HEK293 (cell line): ENCODE data around the gene PLEKHD1.

Experiments used
- ATF2 ChIP-seq: fragments of 450-650 bp; formaldehyde crosslinking; IDR thresholded peaks from 2 replicates; pipeline ENCODE4 v1.5.1; 2016; ENCODE audit warnings: missing biosample characterization, missing genetic modification characterization, low read depth
- BCL11A ChIP-seq: fragments of 450-650 bp; formaldehyde crosslinking; IDR thresholded peaks from 2 replicates; pipeline ENCODE4 v1.5.1; 2016; ENCODE audit warnings: low read depth, missing biosample characterization, missing genetic modification characterization
- CTCF ChIP-seq: fragments of 450-650 bp; formaldehyde crosslinking; IDR thresholded peaks from 2 replicates; pipeline ENCODE4 v1.5.1; 2016; ENCODE audit warnings: missing biosample characterization, missing genetic modification characterization
- PRDM10 ChIP-seq: fragments of 450-650 bp; formaldehyde crosslinking; IDR thresholded peaks from 2 replicates; pipeline ENCODE4 v1.5.1; 2016; ENCODE audit warnings: missing biosample characterization, missing genetic modification characterization
- REST ChIP-seq: fragments of 450-650 bp; formaldehyde crosslinking; IDR thresholded peaks from 2 replicates; pipeline ENCODE4 v1.5.1; 2016; ENCODE audit warnings: missing biosample characterization, missing genetic modification characterization
- ZBTB49 ChIP-seq: fragments of 450-650 bp; formaldehyde crosslinking; IDR thresholded peaks from 2 replicates; pipeline ENCODE4 v1.5.1; 2016; ENCODE audit warnings: missing biosample characterization, missing genetic modification characterization, low read depth
- ZBTB7A ChIP-seq: fragments of 450-650 bp; formaldehyde crosslinking; IDR thresholded peaks from 2 replicates; pipeline ENCODE4 v1.5.1; 2016; ENCODE audit warnings: low read depth, missing biosample characterization, missing genetic modification characterization
- ZNF132 ChIP-seq: fragments of 450-650 bp; formaldehyde crosslinking; IDR thresholded peaks from 2 replicates; pipeline ENCODE4 v1.5.1; 2017; ENCODE audit warnings: missing biosample characterization, missing genetic modification characterization, borderline replicate concordance
- ZNF223 ChIP-seq: fragments of 450-650 bp; formaldehyde crosslinking; IDR thresholded peaks from 2 replicates; pipeline ENCODE4 v1.5.1; 2016; ENCODE audit warnings: missing biosample characterization, missing genetic modification characterization
- ZNF555 ChIP-seq: fragments of 450-650 bp; formaldehyde crosslinking; conservative IDR thresholded peaks from 2 replicates; pipeline ENCODE4 v1.5.1; 2017; ENCODE audit warnings: missing biosample characterization, mild to moderate bottlenecking, missing genetic modification characterization, inconsistent platforms
- ZNF654 ChIP-seq: fragments of 450-650 bp; formaldehyde crosslinking; IDR thresholded peaks from 2 replicates; pipeline ENCODE4 v1.5.1; 2016; ENCODE audit warnings: low read depth, missing biosample characterization, missing genetic modification characterization
- ZSCAN18 ChIP-seq: fragments of 450-650 bp; formaldehyde crosslinking; IDR thresholded peaks from 2 replicates; pipeline ENCODE4 v1.5.1; 2016; ENCODE audit warnings: missing biosample characterization, missing genetic modification characterization

- TF ChIP-seq ZNF132 (tag by site-specific recombination) (no peak), BCL11A (tag by site-specific recombination) (no peak), CTCF (tag by site-specific recombination) (no peak), ZNF223 (no peak), ZSCAN18 (tag by site-specific recombination) (no peak), ZBTB49 (no peak), ZNF654 (tag by site-specific recombination) (no peak), PRDM10 (tag by site-specific recombination) (no peak), ZNF555 (no peak), ZBTB7A (tag by site-specific recombination) (no peak), REST (tag by site-specific recombination) (no peak), ATF2 (tag by site-specific recombination) (no peak)
These were observed 32.6 kb upstream of the PLEKHD1 start for GRCh38 chr14:69451941-69452340.
